Activated CD4-positive, alpha-beta T cell treated with anti-CD3 and anti-CD28 coated beads, Interleukin-2, Interleukin-6, amounts not matched to agents 100 ng/mL and 50 ng/mL, durations not matched to agents 16 hours and 8 hours (primary cell): ENCODE results near the gene ABCB1.
"Not testable (repeated sequence)": the region's sequence is repeated elsewhere in the genome, so short reads cannot be mapped to it uniquely, and the experiment has no call there.

Source experiments
- DNase-seq: peaks from one replicate; pipeline ENCODE4 v3.0.0-alpha.2; 2020

The ABCB1 gene

GRCh38 chr7:87511510-87511909 is 89.2 kb downstream of the ABCB1 start:
- DNase-seq = no peak

- DNase-seq = no peak
Observed at GRCh38 chr7:87510411-87510875, 90.2 kb downstream of the ABCB1 start.

- DNase-seq = no peak
Observed at GRCh38 chr7:87507446-87507845, 93.2 kb downstream of the ABCB1 start.

GRCh38 chr7:87506246-87507180 is 94.2 kb downstream of the ABCB1 start:
- no peak for DNase-seq

- no peak for DNase-seq
Observed at GRCh38 chr7:87505557-87506245, 95.0 kb downstream of the ABCB1 start.

- no peak for DNase-seq
Observed at GRCh38 chr7:87505122-87505521, 95.6 kb downstream of the ABCB1 start.

- DNase-seq = no peak
Observed at GRCh38 chr7:87499494-87499893, 101.2 kb downstream of the ABCB1 start.

GRCh38 chr7:87498893-87499292 is 101.8 kb downstream of the ABCB1 start:
- no peak for DNase-seq

- no peak for DNase-seq
Observed at GRCh38 chr7:87497482-87497881, 103.2 kb downstream of the ABCB1 start.

GRCh38 chr7:87495366-87495765 is 105.3 kb downstream of the ABCB1 start:
- no peak for DNase-seq

GRCh38 chr7:87494454-87494853 is 106.2 kb downstream of the ABCB1 start:
- no peak for DNase-seq

GRCh38 chr7:87483131-87483530 is 117.6 kb downstream of the ABCB1 start:
- no peak for DNase-seq

- no peak for DNase-seq
Observed at GRCh38 chr7:87482115-87482514, 118.6 kb downstream of the ABCB1 start.

- no peak for DNase-seq
Observed at GRCh38 chr7:87480386-87480785, 120.3 kb downstream of the ABCB1 start.

GRCh38 chr7:87479951-87480350 is 120.7 kb downstream of the ABCB1 start:
- no peak for DNase-seq

- no peak for DNase-seq
Observed at GRCh38 chr7:87476179-87476557, 124.5 kb downstream of the ABCB1 start.

- DNase-seq = no peak
Observed at GRCh38 chr7:87475359-87476178, 125.1 kb downstream of the ABCB1 start, which contains the start of gene ABCB4. ABCB4 (minus strand) TSS chr7:87475680; CDS start chr7:87475465, 215 bp downstream.

GRCh38 chr7:87474533-87475358 is 125.9 kb downstream of the ABCB1 start:
- no peak for DNase-seq

GRCh38 chr7:87473986-87474385 is 126.7 kb downstream of the ABCB1 start:
- DNase-seq = no peak

- no peak for DNase-seq
Observed at GRCh38 chr7:87473192-87473591, 127.5 kb downstream of the ABCB1 start.

GRCh38 chr7:87471473-87471872 is 129.2 kb downstream of the ABCB1 start:
- no peak for DNase-seq

- DNase-seq = not testable (repeated sequence)
Observed at GRCh38 chr7:87469204-87469603, 131.5 kb downstream of the ABCB1 start.
